ENCODE results near the gene DESI1.

DNA sequence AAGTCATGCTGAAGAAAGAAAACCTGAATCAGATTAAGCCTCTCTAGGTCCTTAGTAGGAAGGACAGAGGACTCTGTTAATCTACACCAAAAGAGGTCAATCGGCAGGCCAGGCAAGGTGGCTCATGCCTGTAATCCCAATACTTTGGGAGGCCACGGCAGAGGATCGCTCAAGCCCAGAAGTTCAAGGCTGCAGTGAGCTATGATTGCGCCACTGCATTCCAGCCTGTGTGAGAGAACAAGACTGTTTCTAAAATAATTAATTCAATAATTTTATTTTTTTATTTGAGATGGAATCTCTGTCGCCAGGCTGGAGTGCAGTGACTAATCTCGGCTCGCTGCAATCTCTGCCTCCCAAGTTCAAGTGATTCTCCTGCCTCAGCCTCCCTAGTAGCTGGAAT, 4.7 kb upstream of the DESI1 start:
- TF ChIP-seq, protein P1, sequence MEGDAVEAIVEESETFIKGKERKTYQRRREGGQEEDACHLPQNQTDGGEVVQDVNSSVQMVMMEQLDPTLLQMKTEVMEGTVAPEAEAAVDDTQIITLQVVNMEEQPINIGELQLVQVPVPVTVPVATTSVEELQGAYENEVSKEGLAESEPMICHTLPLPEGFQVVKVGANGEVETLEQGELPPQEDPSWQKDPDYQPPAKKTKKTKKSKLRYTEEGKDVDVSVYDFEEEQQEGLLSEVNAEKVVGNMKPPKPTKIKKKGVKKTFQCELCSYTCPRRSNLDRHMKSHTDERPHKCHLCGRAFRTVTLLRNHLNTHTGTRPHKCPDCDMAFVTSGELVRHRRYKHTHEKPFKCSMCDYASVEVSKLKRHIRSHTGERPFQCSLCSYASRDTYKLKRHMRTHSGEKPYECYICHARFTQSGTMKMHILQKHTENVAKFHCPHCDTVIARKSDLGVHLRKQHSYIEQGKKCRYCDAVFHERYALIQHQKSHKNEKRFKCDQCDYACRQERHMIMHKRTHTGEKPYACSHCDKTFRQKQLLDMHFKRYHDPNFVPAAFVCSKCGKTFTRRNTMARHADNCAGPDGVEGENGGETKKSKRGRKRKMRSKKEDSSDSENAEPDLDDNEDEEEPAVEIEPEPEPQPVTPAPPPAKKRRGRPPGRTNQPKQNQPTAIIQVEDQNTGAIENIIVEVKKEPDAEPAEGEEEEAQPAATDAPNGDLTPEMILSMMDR (IDR thresholded peaks at IDR 0.05): no peak
- no peak for TF ChIP-seq EZH2phosphoT487 (IDR thresholded peaks at IDR 0.05)
